Cardiac muscle cell (in vitro differentiated cells and primary cell): Measurements from ENCODE around the gene CSNK1A1. TPM values are rescaled to one million over a fixed set of nuclear protein-coding genes. Genes with fewer than 3 reads are reported as not detected.
A peak's percentile ranks its signal among the peaks of the same experiment; 100 is the strongest.

Experiments used
- DNase-seq, 2 donors: peaks; one replicate each; pipeline versions ENCODE4 v3.0.0 to v3.0.0-alpha.2; 2010 to 2017; ENCODE audit warnings: low read depth in 1 of 2, low spot score in 1 of 2
- H3K27ac ChIP-seq: fragments of 200-600 bp; sonication (generic); 2 replicates; pipeline ENCODE4 v1.5.1; 2016
- H3K27me3 ChIP-seq: fragments of 200-600 bp; sonication (generic); 2 replicates; pipeline ENCODE4 v1.6.0; 2016; ENCODE audit warnings: control low read depth
- H3K36me3 ChIP-seq: fragments of 200-600 bp; sonication (generic); 2 replicates; pipeline ENCODE4 v1.5.1; 2016; ENCODE audit warnings: control low read depth
- H3K4me1 ChIP-seq: fragments of 200-600 bp; sonication (generic); 2 replicates; pipeline ENCODE4 v1.8.1; 2017; ENCODE audit warnings: low read depth, mild to moderate bottlenecking, mixed run types
- H3K4me3 ChIP-seq: fragments of 200-600 bp; sonication (generic); 2 replicates; pipeline ENCODE4 v1.5.1; 2016; ENCODE audit warnings: mild to moderate bottlenecking
- H3K9me3 ChIP-seq: fragments of 200-600 bp; sonication (generic); 2 replicates; pipeline ENCODE4 v1.5.1; 2017; ENCODE audit warnings: low read depth, mild to moderate bottlenecking, control low read depth
- CTCF ChIP-seq: IDR thresholded peaks from 2 replicates; pipeline ENCODE4 v1.5.1; 2012; ENCODE audit warnings: low read depth, mild to moderate bottlenecking, low read length
- polyA plus RNA-seq: library from polyadenylated mRNA; unstranded; fragments of >200 nt; fragmentation: Nextera tagmentation; extraction: Ambion mirVana; gene quantifications from 2 replicates; pipeline ENCODE4 v1.2.1, GENCODE V29; 2016
- total RNA-seq: library from RNA; depleted of rRNA; stranded (reverse); fragments of >200 nt; gene quantifications from 2 replicates; pipeline ENCODE4 v1.2.3, GENCODE V29; 2016

CSNK1A1 gene
- total and polyA plus RNA-seq, 2 experiments from 2014 or later, result 161 to 286 TPM

- no peak for TF ChIP-seq CTCF
- no peak overlapping the region for H3K4me3 ChIP-seq
- no peak for DNase-seq
- no peaks in the 10 kb centered on the region for H3K27me3 ChIP-seq
- no peaks in the 10 kb centered on the region for H3K36me3 ChIP-seq
- H3K9me3 ChIP-seq, result no peaks in the 10 kb centered on the region
- peak overlapping the region; percentile 96 for H3K27ac ChIP-seq
- H3K4me1 ChIP-seq, result peaks cover 29% of the 10 kb centered on the region
These were observed 93.9 kb downstream of the CSNK1A1 start for GRCh38 chr5:149457393-149457763.

GRCh38 chr5:149456597-149457392, 94.4 kb downstream of the CSNK1A1 start:
- TF ChIP-seq CTCF, result no peak
- H3K27me3 ChIP-seq, result no peaks in the 10 kb centered on the region
- H3K4me1 ChIP-seq, result peaks cover 35% of the 10 kb centered on the region
- H3K4me3 ChIP-seq, result no peak overlapping the region
- no peaks in the 10 kb centered on the region for H3K9me3 ChIP-seq
- peak; percentile 68 to 71 for DNase-seq
- no peaks in the 10 kb centered on the region for H3K36me3 ChIP-seq
- peak overlapping the region; percentile 96 for H3K27ac ChIP-seq

GRCh38 chr5:149455889-149456409, 95.3 kb downstream of the CSNK1A1 start:
- DNase-seq, result peak in 1 of 2 donors; percentile 74
- H3K4me1 ChIP-seq, result peaks cover 41% of the 10 kb centered on the region

GRCh38 chr5:149453618-149454415, 97.4 kb downstream of the CSNK1A1 start:
- Histone ChIP-seq H3K27me3 (no peaks in the 10 kb centered on the region), H3K27ac (peak overlapping the region; percentile 94), H3K36me3 (no peaks in the 10 kb centered on the region), H3K4me1 (peaks cover 49% of the 10 kb centered on the region), H3K9me3 (no peaks in the 10 kb centered on the region), H3K4me3 (no peak overlapping the region)
- TF ChIP-seq CTCF, result no peak
- DNase-seq, result no peak

More at GRCh38 chr5:149455889-149456409, 95.3 kb downstream of the CSNK1A1 start:
- no peak for TF ChIP-seq CTCF
- Histone ChIP-seq H3K27ac (peak overlapping the region; percentile 96), H3K4me3 (no peak overlapping the region), H3K36me3 (no peaks in the 10 kb centered on the region), H3K27me3 (no peaks in the 10 kb centered on the region), H3K9me3 (no peaks in the 10 kb centered on the region)

GRCh38 chr5:149452665-149453617, 98.3 kb downstream of the CSNK1A1 start:
- DNase-seq, result peak in 1 of 2 donors; percentile 95
- peak overlapping the region; percentile 94 for H3K27ac ChIP-seq

More at GRCh38 chr5:149452665-149453617, 98.3 kb downstream of the CSNK1A1 start:
- peak; percentile 28 for TF ChIP-seq CTCF
- Histone ChIP-seq H3K27me3 (no peaks in the 10 kb centered on the region), H3K4me3 (no peak overlapping the region), H3K36me3 (no peaks in the 10 kb centered on the region), H3K9me3 (no peaks in the 10 kb centered on the region), H3K4me1 (peaks cover 51% of the 10 kb centered on the region)
